ENCODE results near the gene VIM.

VIM gene

GRCh38 chr10:17239345-17240085 lies 11.5 kb downstream of the VIM start:
- DNase-seq (ENCODE audit: low read depth): no peak
- H3K4me3 ChIP-seq (ENCODE audit: low read length): no peak overlapping the region
- no peak for TF ChIP-seq CTCF (IDR thresholded peaks at IDR 0.05; ENCODE audit: insufficient read depth, low read depth, low read length, missing control alignments)

- no peak for TF ChIP-seq CTCF (IDR thresholded peaks at IDR 0.05; ENCODE audit: insufficient read depth, low read depth, low read length, missing control alignments)
- no peak for DNase-seq (ENCODE audit: low read depth)
- H3K4me3 ChIP-seq (ENCODE audit: low read length): no peak overlapping the region
Observed at GRCh38 chr10:17240096-17240495, 12.1 kb downstream of the VIM start.

GRCh38 chr10:17240616-17241015 lies 12.6 kb downstream of the VIM start:
- DNase-seq (ENCODE audit: low read depth): no peak
- no peak for TF ChIP-seq CTCF (IDR thresholded peaks at IDR 0.05; ENCODE audit: insufficient read depth, low read depth, low read length, missing control alignments)
- H3K4me3 ChIP-seq (ENCODE audit: low read length): no peak overlapping the region

DNA sequence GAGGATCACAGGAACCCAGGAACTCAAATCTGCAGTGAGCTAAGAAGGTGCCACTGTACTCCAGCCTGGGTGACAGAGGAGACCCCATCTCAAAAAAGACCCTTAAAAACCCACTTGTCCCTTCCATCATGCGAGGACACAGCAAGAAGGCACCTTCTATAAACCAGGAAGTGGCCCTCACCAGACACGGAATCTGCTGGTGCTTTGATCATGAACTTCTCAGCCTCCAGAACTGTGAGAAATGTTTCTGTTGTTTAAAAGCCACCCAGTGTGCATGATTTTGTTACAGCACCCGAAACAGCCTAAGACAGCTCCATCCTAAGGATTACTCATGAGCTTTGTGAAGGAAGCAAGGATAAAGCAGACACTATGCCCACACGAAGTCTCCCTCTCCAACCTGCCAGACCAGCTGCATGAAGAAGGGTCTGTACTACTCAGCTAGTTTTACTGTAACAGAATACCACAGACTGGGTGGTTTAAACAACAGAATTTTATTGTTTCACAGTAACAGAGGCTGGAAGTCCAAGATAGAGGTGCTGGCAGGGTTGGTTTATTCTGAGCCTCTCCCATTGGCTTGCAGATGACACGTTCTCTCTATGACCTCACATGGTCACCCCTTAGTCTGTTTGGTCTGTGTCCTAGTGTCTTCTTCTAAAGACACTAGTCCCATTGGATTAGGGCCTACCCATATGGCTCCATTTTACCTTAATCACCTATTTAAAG lies 13.7 kb downstream of the VIM start:
- no peak for DNase-seq (ENCODE audit: low read depth)
- TF ChIP-seq CTCF (IDR thresholded peaks at IDR 0.05; ENCODE audit: insufficient read depth, low read depth, low read length, missing control alignments): no peak
- H3K4me3 ChIP-seq (ENCODE audit: low read length): no peak overlapping the region

DNA sequence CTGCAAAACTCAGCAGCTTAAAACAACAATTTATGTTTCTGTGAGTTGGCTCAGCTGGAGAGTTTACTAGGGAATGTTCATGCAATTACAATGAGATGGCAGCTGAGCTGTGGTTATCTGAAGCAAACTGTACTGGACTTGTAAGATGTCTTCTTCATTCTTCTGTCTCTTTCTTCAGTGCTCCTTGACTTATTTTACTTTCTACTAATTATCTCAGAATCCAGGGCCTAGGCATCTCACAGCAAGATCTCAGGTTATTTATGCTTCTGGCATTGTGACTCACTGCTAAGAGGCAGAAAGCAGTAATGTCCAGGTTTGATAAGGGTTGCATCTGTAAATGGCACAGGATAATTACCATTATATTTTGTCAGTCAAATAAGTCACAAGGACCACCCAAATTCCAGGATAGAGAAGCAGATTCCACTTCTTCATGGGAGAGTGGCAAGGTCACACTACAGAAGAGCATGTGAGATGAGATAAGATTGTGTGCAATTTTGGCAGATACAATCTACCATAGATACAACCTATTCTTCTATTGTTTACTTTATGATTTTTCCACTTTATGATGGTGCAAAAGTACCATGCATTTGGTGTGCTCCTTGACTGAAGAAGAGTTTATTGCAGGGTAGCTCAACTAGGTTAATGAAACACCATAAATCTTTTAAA lies 16.8 kb downstream of the VIM start:
- no peak overlapping the region for H3K4me3 ChIP-seq (ENCODE audit: low read length)
- DNase-seq (ENCODE audit: low read depth): no peak
- TF ChIP-seq CTCF (IDR thresholded peaks at IDR 0.05; ENCODE audit: insufficient read depth, low read depth, low read length, missing control alignments): no peak

GRCh38 chr10:17247210-17247609 lies 19.2 kb downstream of the VIM start:
- no peak overlapping the region for H3K4me3 ChIP-seq (ENCODE audit: low read length)
- TF ChIP-seq CTCF (IDR thresholded peaks at IDR 0.05; ENCODE audit: insufficient read depth, low read depth, low read length, missing control alignments): no peak
- no peak for DNase-seq (ENCODE audit: low read depth)
